GM21390 (cell line): Measurements from ENCODE around the gene EFNA3.

Experiments
- ATAC-seq: cut with Tn5 transposase; IDR thresholded peaks from one replicate; pipeline ENCODE4 v1.9.1; 2021; ENCODE audit not compliant: unreplicated experiment

Gene EFNA3

DNA sequence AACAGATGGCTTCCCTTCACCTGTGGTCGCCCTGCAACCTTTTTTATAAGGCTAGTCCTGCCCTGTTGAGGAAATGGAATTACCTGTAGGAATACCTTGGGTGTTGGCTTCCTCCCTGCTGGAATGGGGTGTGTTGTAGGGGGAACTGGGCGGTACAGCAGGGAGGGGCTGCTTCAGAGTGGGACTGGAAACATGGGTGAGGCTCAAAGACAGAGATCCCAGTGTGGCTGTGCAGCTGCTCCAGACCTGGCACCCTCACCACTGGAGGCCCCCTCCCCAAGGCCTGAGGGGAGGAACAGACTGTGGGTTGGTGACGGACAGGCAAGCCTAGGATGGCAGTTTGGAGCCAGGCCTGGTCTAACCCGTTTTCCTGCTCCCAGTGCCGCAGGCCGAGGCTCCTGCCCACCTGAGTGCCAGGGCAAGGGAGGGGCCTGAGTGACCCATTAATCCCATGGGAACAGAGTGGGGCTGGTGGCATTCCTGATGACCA, 4.5 kb downstream of the EFNA3 start:
- ATAC-seq, result no peak

GRCh38 chr1:155083865-155084721, 5.5 kb downstream of the EFNA3 start:
- no peak for ATAC-seq

GRCh38 chr1:155084722-155085503, 6.3 kb downstream of the EFNA3 start:
- peak; percentile 68 for ATAC-seq

- ATAC-seq, result no peak
These were observed 7.0 kb downstream of the EFNA3 start for GRCh38 chr1:155085504-155086127.

- ATAC-seq, result no peak
These were observed 7.6 kb downstream of the EFNA3 start for GRCh38 chr1:155086128-155086741.

DNA sequence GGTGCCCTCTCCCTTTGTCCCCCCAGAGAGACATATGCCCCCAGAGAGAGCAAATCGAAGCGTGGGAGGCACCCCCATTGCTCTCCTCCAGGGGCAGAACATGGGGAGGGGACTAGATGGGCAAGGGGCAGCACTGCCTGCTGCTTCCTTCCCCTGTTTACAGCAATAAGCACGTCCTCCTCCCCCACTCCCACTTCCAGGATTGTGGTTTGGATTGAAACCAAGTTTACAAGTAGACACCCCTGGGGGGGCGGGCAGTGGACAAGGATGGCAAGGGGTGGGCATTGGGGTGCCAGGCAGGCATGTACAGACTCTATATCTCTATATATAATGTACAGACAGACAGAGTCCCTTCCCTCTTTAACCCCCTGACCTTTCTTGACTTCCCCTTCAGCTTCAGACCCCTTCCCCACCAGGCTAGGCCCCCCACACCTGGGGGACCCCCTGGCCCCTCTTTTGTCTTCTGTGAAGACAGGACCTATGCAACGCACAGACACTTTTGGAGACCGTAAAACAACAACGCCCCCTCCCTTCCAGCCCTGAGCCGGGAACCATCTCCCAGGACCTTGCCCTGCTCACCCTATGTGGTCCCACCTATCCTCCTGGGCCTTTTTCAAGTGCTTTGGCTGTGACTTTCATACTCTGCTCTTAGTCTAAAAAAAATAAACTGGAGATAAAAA, 8.4 kb downstream of the EFNA3 start:
- no peak for ATAC-seq

DNA sequence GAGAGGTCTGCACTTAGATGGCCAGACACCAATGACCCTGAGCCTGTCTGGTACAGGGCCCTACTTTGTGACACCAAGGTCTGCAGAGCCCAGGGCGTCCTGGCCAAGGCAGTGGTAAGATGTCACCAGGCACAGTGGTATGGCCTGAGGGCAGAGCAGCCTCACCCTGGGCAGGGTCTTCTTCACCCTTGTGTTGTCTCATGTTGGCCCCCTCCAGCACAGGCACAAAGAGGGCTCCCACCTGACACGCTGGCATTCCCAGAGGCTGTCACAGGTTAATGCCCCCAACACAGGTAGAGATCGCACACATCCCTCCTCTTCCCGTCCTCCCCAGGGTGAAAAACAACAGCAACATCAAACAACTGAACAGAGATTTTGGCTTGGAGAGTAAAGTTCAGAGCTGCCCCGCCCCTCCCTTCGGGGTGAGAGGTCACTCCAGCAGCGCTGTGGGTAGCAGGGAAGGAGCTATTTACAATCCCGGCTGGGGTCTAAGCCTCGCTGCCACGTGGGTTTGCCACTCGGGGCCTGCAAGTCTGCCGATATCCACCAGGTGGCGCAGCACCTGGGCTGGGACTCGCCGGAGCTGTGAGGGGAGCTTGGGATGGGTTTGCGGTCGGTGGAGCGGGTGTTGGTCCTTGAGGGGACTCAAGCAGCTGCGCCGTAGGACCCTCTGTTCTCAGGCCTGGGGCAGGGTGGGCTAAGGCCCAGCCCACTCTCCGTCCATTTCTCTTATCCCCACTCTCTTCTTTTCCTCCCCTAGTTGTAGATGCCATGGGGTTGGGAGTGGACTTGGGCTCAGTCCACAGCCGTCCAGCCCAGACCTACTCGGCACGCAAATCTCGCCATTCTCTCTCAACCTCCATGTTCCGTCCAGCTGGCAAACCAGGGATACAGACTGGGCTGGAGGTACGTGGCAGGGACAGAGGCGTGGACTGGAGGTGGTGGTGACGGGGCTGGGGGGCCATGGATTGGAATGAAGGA, 12.7 kb downstream of the EFNA3 start:
- ATAC-seq, result no peak

GRCh38 chr1:155092131-155092530, 13.5 kb downstream of the EFNA3 start:
- no peak for ATAC-seq

- no peak for ATAC-seq
These were observed 14.0 kb downstream of the EFNA3 start for GRCh38 chr1:155092641-155093040.

DNA sequence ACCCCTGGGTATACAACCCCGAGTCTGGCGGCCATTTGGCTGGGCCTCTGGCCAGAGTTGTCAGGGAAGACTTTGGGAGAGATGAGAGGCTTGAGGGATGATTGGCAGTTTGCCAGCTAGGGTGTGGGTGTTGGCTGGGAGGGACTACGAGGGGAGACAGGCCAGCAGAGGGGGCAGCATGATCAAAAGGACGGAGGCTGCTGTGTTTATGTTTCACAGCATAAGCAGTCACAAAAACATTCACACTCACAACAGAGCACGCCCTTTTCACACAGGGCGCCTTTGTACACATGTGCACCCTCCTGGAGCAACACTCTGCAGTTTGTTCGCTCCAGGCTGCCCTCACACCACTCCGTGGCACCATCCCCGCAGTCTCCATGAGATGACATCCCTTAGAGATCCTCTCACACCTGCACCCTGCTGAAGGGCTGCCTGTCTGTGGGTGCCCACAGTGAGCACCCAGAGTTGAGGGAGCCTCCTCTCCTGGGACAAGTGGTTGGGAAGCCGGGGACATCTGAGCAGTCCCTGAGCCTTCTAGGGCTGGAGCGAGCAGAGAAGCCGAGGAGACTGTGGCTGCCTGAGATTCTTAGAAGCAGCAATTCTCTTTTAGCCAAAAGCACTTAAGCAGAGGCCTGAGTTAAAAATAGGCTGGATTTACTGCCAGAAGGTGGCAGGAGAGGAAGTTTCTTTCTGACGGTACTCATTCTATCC, 15.4 kb downstream of the EFNA3 start:
- ATAC-seq, result no peak

DNA sequence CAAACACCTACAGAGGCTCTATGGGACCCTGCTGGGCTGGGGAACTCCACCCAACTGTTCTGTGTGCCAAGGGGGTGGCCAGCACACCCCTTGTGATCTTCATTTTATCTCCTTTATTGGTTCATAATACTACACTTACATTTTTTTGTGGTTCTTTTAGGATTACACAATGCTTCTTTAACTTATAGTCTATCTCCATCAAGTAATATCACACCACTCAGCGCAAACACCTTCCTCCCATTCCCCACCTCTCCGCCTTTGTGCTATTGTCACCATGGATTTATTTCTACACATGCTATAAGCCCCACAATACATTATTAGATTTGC, 15.9 kb downstream of the EFNA3 start:
- ATAC-seq, result no peak

- no peak for ATAC-seq
These were observed 20.7 kb downstream of the EFNA3 start for GRCh38 chr1:155099331-155099730.

- ATAC-seq, result no peak
These were observed 24.7 kb downstream of the EFNA3 start for GRCh38 chr1:155103325-155103724.

- no peak for ATAC-seq
These were observed 26.2 kb downstream of the EFNA3 start for GRCh38 chr1:155104605-155105534.

GRCh38 chr1:155105604-155106011, 27.0 kb downstream of the EFNA3 start:
- no peak for ATAC-seq

GRCh38 chr1:155106862-155107261, 28.2 kb downstream of the EFNA3 start:
- no peak for ATAC-seq

GRCh38 chr1:155107309-155108264, 28.9 kb downstream of the EFNA3 start:
- ATAC-seq, result no peak
